DMS 273 (cell line): ENCODE data around the gene TRIM44.
"Not testable (repeated sequence)": the region's sequence is repeated elsewhere in the genome, so short reads cannot be mapped to it uniquely, and the experiment has no call there.

Source experiments
- DNase-seq: peaks from one replicate; lab custom pipeline; 2025; ENCODE audit not compliant: unreplicated experiment; lab: John Stamatoyannopoulos, UW

Gene TRIM44

GRCh38 chr11:35810045-35810645 is 147.6 kb downstream of the TRIM44 start:
- no peak for DNase-seq

GRCh38 chr11:35811783-35812182 is 149.2 kb downstream of the TRIM44 start:
- no peak for DNase-seq

- peak; percentile 5 for DNase-seq
These were observed 150.3 kb downstream of the TRIM44 start for GRCh38 chr11:35812828-35813227.

GRCh38 chr11:35814081-35814695 is 151.6 kb downstream of the TRIM44 start:
- DNase-seq, result no peak

GRCh38 chr11:35814720-35815305 is 152.2 kb downstream of the TRIM44 start:
- DNase-seq, result no peak

- peak; percentile 50 for DNase-seq
These were observed 153.2 kb downstream of the TRIM44 start for GRCh38 chr11:35815556-35816315.

- DNase-seq, result no peak
These were observed 158.0 kb downstream of the TRIM44 start for GRCh38 chr11:35820614-35821013.

GRCh38 chr11:35822815-35823495 is 160.4 kb downstream of the TRIM44 start:
- peak; percentile 7 for DNase-seq

- no peak for DNase-seq
These were observed 161.2 kb downstream of the TRIM44 start for GRCh38 chr11:35823742-35824298.

GRCh38 chr11:35825386-35825785 is 162.8 kb downstream of the TRIM44 start:
- no peak for DNase-seq

GRCh38 chr11:35826006-35826405 is 163.4 kb downstream of the TRIM44 start:
- DNase-seq, result no peak

GRCh38 chr11:35826949-35827348 is 164.4 kb downstream of the TRIM44 start:
- DNase-seq, result no peak

- DNase-seq, result no peak
These were observed 173.6 kb downstream of the TRIM44 start for GRCh38 chr11:35836205-35836604.

GRCh38 chr11:35838071-35838470 is 175.5 kb downstream of the TRIM44 start:
- DNase-seq, result no peak

GRCh38 chr11:35838697-35839367 is 176.3 kb downstream of the TRIM44 start:
- DNase-seq, result not testable (repeated sequence)

GRCh38 chr11:35839368-35840161 is 177.0 kb downstream of the TRIM44 start:
- DNase-seq, result no peak

GRCh38 chr11:35841733-35842132 is 179.2 kb downstream of the TRIM44 start:
- DNase-seq, result no peak

- no peak for DNase-seq
These were observed 180.4 kb downstream of the TRIM44 start for GRCh38 chr11:35842958-35843357.

GRCh38 chr11:35844579-35844978 is 182.0 kb downstream of the TRIM44 start:
- no peak for DNase-seq

- no peak for DNase-seq
These were observed 183.3 kb downstream of the TRIM44 start for GRCh38 chr11:35845860-35846259.
